Stimulated activated naive CD8-positive, alpha-beta T cell treated with anti-CD3 and anti-CD28 coated beads, Interleukin-15, amount 100 ng/mL, for 72 hours (primary cell): ENCODE results near the gene SYNJ2.

Experiments used
- ATAC-seq: fragments of 150-1000 bp; cut with Tn5 transposase; 2 replicates; pipeline ENCODE4 v1.10.0; 2021; ENCODE audit warnings: mild to moderate bottlenecking, moderate library complexity
- DNase-seq, 2 donors: peaks; one replicate each; pipeline ENCODE4 v3.0.0; 2021 to 2022
- H3K27ac Mint-ChIP-seq, 2 donors: one replicate each; pipeline ENCODE4 v1.8.0; 2022; ENCODE audit warnings: mild to moderate bottlenecking in 2 of 2, mixed read lengths in 2 of 2, moderate library complexity in 2 of 2
- H3K27me3 Mint-ChIP-seq: one replicate; pipeline ENCODE4 v1.8.0; 2022; ENCODE audit warnings: mixed read lengths
- H3K4me1 Mint-ChIP-seq: one replicate; pipeline ENCODE4 v1.8.0; 2022; ENCODE audit warnings: mild to moderate bottlenecking, mixed read lengths
- H3K4me3 Mint-ChIP-seq, 2 donors: one replicate each; pipeline ENCODE4 v1.8.0; 2022; ENCODE audit warnings: mild to moderate bottlenecking in 2 of 2, mixed read lengths in 2 of 2, moderate library complexity in 1 of 2
- H3K9me3 Mint-ChIP-seq, 2 donors: one replicate each; pipeline ENCODE4 v1.8.0; 2022; ENCODE audit warnings: mixed read lengths in 2 of 2

SYNJ2 gene

GRCh38 chr6:158021376-158021775 lies 39.7 kb downstream of the SYNJ2 start:
- H3K27me3 Mint-ChIP-seq, result no peaks in the 10 kb centered on the region
- no peak for ATAC-seq
- no peak overlapping the region for H3K4me3 Mint-ChIP-seq
- H3K9me3 Mint-ChIP-seq, result no peaks in the 10 kb centered on the region
- DNase-seq, result no peak
- H3K27ac Mint-ChIP-seq, result no peak overlapping the region
- peaks cover 28% of the 10 kb centered on the region for H3K4me1 Mint-ChIP-seq

GRCh38 chr6:158021814-158022748 lies 40.4 kb downstream of the SYNJ2 start:
- DNase-seq (no peak), ATAC-seq (no peak)
- no peak overlapping the region for H3K27ac Mint-ChIP-seq
- H3K9me3 Mint-ChIP-seq, result no peaks in the 10 kb centered on the region
- H3K27me3 Mint-ChIP-seq, result no peaks in the 10 kb centered on the region
- peaks cover 35% of the 10 kb centered on the region for H3K4me1 Mint-ChIP-seq
- no peak overlapping the region for H3K4me3 Mint-ChIP-seq

GRCh38 chr6:158022749-158023596 lies 41.3 kb downstream of the SYNJ2 start:
- Mint-ChIP-seq H3K27ac (no peak overlapping the region), H3K27me3 (no peaks in the 10 kb centered on the region), H3K4me1 (peaks cover 44% of the 10 kb centered on the region), H3K9me3 (no peaks in the 10 kb centered on the region), H3K4me3 (no peak overlapping the region)
- no peak for ATAC-seq
- DNase-seq, result no peak

- no peak overlapping the region for H3K4me3 Mint-ChIP-seq
- ATAC-seq, result no peak
- no peaks in the 10 kb centered on the region for H3K9me3 Mint-ChIP-seq
- no peak for DNase-seq
- H3K27ac Mint-ChIP-seq, result no peak overlapping the region
- H3K4me1 Mint-ChIP-seq, result peaks cover 46% of the 10 kb centered on the region
- H3K27me3 Mint-ChIP-seq, result no peaks in the 10 kb centered on the region
Observed at GRCh38 chr6:158023597-158023939, 41.9 kb downstream of the SYNJ2 start.

GRCh38 chr6:158024566-158025297 lies 43.1 kb downstream of the SYNJ2 start:
- no peak for ATAC-seq
- Mint-ChIP-seq H3K27ac (no peak overlapping the region), H3K27me3 (no peaks in the 10 kb centered on the region), H3K9me3 (no peaks in the 10 kb centered on the region), H3K4me1 (peaks cover 52% of the 10 kb centered on the region), H3K4me3 (no peak overlapping the region)
- DNase-seq, result no peak

GRCh38 chr6:158026054-158026900 lies 44.6 kb downstream of the SYNJ2 start:
- H3K4me3 Mint-ChIP-seq, result peak overlapping the region; percentile 87 to 88
- H3K9me3 Mint-ChIP-seq, result no peaks in the 10 kb centered on the region

GRCh38 chr6:158026901-158027589 lies 45.4 kb downstream of the SYNJ2 start:
- Mint-ChIP-seq H3K9me3 (no peaks in the 10 kb centered on the region), H3K27me3 (no peaks in the 10 kb centered on the region), H3K27ac (peak overlapping the region; percentile 99 to 100), H3K4me3 (peak overlapping the region; percentile 87 to 88), H3K4me1 (peaks cover 70% of the 10 kb centered on the region)
- DNase-seq (no peak), ATAC-seq (peak; percentile 48)

More at GRCh38 chr6:158026054-158026900, 44.6 kb downstream of the SYNJ2 start:
- Mint-ChIP-seq H3K27me3 (no peaks in the 10 kb centered on the region), H3K27ac (peak overlapping the region; percentile 99 to 100), H3K4me1 (peaks cover 63% of the 10 kb centered on the region)
- DNase-seq (peak; percentile 87 to 88), ATAC-seq (peak; percentile 89)

- Mint-ChIP-seq H3K27ac (peak overlapping the region; percentile 99 to 100), H3K27me3 (no peaks in the 10 kb centered on the region), H3K4me3 (peak overlapping the region; percentile 87 to 88), H3K4me1 (peaks cover 72% of the 10 kb centered on the region), H3K9me3 (no peaks in the 10 kb centered on the region)
- DNase-seq, result no peak
- no peak for ATAC-seq
Observed at GRCh38 chr6:158027590-158028285, 46.1 kb downstream of the SYNJ2 start.

GRCh38 chr6:158028421-158028820 lies 46.8 kb downstream of the SYNJ2 start:
- H3K9me3 Mint-ChIP-seq, result no peaks in the 10 kb centered on the region
- ATAC-seq, result no peak
- peaks cover 72% of the 10 kb centered on the region for H3K4me1 Mint-ChIP-seq
- no peaks in the 10 kb centered on the region for H3K27me3 Mint-ChIP-seq
- DNase-seq, result no peak
- no peak overlapping the region for H3K27ac Mint-ChIP-seq
- no peak overlapping the region for H3K4me3 Mint-ChIP-seq

GRCh38 chr6:158028876-158029275 lies 47.2 kb downstream of the SYNJ2 start:
- H3K27me3 Mint-ChIP-seq, result no peaks in the 10 kb centered on the region
- peaks cover 72% of the 10 kb centered on the region for H3K4me1 Mint-ChIP-seq
- no peak overlapping the region for H3K27ac Mint-ChIP-seq
- DNase-seq (no peak), ATAC-seq (no peak)
- H3K4me3 Mint-ChIP-seq, result no peak overlapping the region
- no peaks in the 10 kb centered on the region for H3K9me3 Mint-ChIP-seq

GRCh38 chr6:158029668-158030230 lies 48.1 kb downstream of the SYNJ2 start:
- H3K4me1 Mint-ChIP-seq, result peaks cover 67% of the 10 kb centered on the region

GRCh38 chr6:158030380-158031300 lies 49.0 kb downstream of the SYNJ2 start:
- Mint-ChIP-seq H3K4me1 (peaks cover 58% of the 10 kb centered on the region), H3K27ac (peak overlapping the region; percentile 30 to 68), H3K27me3 (no peaks in the 10 kb centered on the region), H3K4me3 (peak overlapping the region; percentile 38 to 59), H3K9me3 (no peaks in the 10 kb centered on the region)
- ATAC-seq (no peak), DNase-seq (no peak)

More at GRCh38 chr6:158029668-158030230, 48.1 kb downstream of the SYNJ2 start:
- Mint-ChIP-seq H3K27ac (no peak overlapping the region), H3K9me3 (no peaks in the 10 kb centered on the region), H3K27me3 (no peaks in the 10 kb centered on the region), H3K4me3 (no peak overlapping the region)
- ATAC-seq (no peak), DNase-seq (no peak)
